Astrocyte of the spinal cord (primary cell): Measurements from ENCODE around the gene GPR146.

ENCODE experiments used
- DNase-seq: peaks from one replicate; pipeline ENCODE4 v3.0.0; 2011; ENCODE audit warnings: low read depth, low spot score
- H3K4me3 ChIP-seq: 2 replicates; pipeline ENCODE4 v1.5.1; 2011; ENCODE audit warnings: low read depth, mild to moderate bottlenecking, low read length, moderate library complexity
- in situ Hi-C: cut with HindIII; loops from 2 replicates; pipeline ENCODE4 v1.10.0; 2017; ENCODE audit warnings: low sequenced_read_pairs
- TF ChIP-seq, protein P1 (sequence below): IDR thresholded peaks from 2 replicates; pipeline ENCODE4 v1.5.1; 2012; ENCODE audit warnings: low read depth, mild to moderate bottlenecking, low read length, inconsistent platforms

The GPR146 gene

DNA sequence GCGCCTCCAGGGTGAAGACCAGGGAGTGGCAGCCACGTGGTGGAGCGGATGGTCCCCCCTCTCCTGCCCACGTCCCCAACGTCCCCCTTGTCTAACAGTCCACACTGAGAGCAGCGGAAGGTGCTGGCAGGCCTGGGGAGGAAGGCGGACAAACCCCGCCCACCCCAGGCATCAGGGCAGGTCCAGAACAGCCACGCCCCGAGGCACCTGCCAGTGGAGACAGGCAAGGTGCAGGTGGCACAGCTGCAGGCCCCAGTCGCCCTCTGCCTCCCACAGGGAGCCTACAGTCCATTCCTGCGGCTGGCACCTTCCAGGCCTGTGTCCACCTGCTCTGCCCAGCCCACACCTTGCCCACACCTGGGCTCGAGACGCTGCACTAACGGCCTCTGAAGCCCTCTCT, 36.4 kb upstream of the GPR146 start:
- in situ Hi-C loops, result no loop called here
- TF ChIP-seq, protein P1, sequence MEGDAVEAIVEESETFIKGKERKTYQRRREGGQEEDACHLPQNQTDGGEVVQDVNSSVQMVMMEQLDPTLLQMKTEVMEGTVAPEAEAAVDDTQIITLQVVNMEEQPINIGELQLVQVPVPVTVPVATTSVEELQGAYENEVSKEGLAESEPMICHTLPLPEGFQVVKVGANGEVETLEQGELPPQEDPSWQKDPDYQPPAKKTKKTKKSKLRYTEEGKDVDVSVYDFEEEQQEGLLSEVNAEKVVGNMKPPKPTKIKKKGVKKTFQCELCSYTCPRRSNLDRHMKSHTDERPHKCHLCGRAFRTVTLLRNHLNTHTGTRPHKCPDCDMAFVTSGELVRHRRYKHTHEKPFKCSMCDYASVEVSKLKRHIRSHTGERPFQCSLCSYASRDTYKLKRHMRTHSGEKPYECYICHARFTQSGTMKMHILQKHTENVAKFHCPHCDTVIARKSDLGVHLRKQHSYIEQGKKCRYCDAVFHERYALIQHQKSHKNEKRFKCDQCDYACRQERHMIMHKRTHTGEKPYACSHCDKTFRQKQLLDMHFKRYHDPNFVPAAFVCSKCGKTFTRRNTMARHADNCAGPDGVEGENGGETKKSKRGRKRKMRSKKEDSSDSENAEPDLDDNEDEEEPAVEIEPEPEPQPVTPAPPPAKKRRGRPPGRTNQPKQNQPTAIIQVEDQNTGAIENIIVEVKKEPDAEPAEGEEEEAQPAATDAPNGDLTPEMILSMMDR, result no peak
- DNase-seq, result no peak
- H3K4me3 ChIP-seq, result no peak overlapping the region

DNA sequence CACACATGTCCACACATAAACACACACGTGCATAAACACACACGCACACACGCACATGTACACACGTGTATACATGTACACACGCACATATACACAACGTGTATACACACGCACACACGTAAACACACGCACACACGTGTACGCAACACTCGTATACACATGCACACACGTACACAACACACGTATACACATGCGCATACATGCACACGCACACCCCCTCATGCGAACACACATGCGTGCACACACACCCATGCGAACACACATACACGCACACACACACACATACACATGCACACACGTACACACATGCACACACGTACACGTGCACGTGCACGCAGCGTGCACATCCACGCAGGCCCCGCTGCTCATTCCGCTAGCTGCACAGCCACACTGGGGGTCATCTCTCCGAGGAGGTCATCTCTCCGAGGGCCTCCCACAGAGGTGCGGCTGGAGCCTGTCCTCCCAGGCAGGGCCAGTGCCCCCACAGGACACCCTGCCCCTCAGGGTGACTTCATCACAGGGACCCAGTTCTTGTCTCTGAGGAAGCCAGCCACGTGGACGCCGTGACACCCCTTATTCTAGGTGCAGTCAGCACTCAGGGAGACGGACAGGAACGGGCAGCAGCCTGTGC, 35.5 kb upstream of the GPR146 start:
- TF ChIP-seq, protein P1, result no peak
- in situ Hi-C loops, result no loop called here
- DNase-seq, result no peak
- H3K4me3 ChIP-seq, result no peak overlapping the region

DNA sequence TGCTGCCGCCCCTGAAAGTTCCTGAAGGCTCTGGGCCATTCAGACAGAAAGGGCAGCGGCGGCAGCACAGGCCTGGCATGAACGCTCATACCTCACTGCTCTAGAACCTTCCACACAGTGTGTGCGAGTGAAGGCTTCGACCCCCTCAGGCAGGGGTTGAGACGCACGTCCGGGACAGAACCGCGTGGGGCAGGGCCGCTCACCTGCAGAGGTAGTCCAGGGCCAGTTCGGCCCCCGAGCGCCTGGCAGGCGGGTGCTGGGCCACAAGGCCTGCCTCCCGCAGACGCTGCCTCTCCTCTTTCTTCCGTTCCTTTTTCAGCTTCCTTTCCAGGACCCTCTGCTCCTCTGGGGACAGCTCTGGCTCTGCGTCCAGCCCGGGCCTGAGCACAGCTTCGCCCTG, 34.6 kb upstream of the GPR146 start:
- TF ChIP-seq, protein P1, result no peak
- no peak for DNase-seq
- in situ Hi-C loops, result no loop called here
- no peak overlapping the region for H3K4me3 ChIP-seq

GRCh38 chr7:1010226-1010625, 34.1 kb upstream of the GPR146 start:
- DNase-seq, result no peak
- TF ChIP-seq, protein P1, result no peak
- no peak overlapping the region for H3K4me3 ChIP-seq
- in situ Hi-C loops, result no loop called here

DNA sequence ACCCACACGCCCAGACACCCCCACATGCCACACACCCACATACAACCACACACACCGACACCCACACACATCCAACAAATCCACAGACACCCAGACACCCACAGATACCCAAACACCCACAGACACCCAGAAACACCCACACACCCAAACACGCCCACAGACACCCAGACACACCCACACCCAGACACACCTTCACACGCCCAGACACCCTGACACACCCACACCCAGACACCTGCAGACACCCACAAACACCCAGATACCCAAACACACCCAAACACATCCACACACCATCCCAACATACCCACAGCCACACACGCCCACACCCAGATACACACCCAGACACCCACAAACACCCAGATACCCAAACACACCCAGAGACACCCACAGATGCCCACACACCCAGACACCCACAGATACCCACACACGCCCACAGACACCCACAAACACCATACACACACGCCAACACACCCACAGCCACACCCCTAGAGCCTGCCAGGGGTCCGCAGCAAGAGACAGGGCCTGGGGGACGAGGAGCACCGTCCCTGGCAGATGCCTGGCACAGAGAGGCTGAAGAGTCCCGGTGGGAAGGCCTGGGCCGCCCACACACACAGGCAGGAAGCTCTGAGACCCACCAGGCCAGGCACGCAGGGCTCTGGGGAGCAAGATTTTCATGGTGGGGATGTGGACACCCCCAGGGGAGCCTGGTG, 32.9 kb upstream of the GPR146 start:
- in situ Hi-C loops, result no loop called here
- H3K4me3 ChIP-seq, result no peak overlapping the region
- no peak for DNase-seq
- TF ChIP-seq, protein P1, result no peak

GRCh38 chr7:1012004-1012715, 32.2 kb upstream of the GPR146 start:
- no peak for DNase-seq
- TF ChIP-seq, protein P1, result no peak
- no peak overlapping the region for H3K4me3 ChIP-seq
- in situ Hi-C loops, result no loop called here
